GM10847 (cell line): ENCODE measurements around the gene GDF7.

ENCODE experiments used
- POLR2A ChIP-seq: IDR thresholded peaks from 2 replicates; pipeline ENCODE4 v1.6.1; 2011; ENCODE audit not compliant: insufficient read length; ENCODE audit errors: extremely low read depth

The GDF7 gene

GRCh38 chr2:20671036-20671735 lies 4.2 kb downstream of the GDF7 start:
- TF ChIP-seq POLR2A: no peak

- no peak for TF ChIP-seq POLR2A
Measured at GRCh38 chr2:20671736-20672080, 4.8 kb downstream of the GDF7 start.

- TF ChIP-seq POLR2A: no peak
Measured at GRCh38 chr2:20672201-20672951, 5.4 kb downstream of the GDF7 start.

GRCh38 chr2:20673686-20674308 lies 6.9 kb downstream of the GDF7 start:
- TF ChIP-seq POLR2A: no peak

- TF ChIP-seq POLR2A: no peak
Measured at GRCh38 chr2:20674309-20674965, 7.5 kb downstream of the GDF7 start.

- TF ChIP-seq POLR2A: no peak
Measured at GRCh38 chr2:20674974-20675679, 8.2 kb downstream of the GDF7 start.

GRCh38 chr2:20675701-20676352 lies 8.9 kb downstream of the GDF7 start:
- no peak for TF ChIP-seq POLR2A

- no peak for TF ChIP-seq POLR2A
Measured at GRCh38 chr2:20676353-20677215, 9.6 kb downstream of the GDF7 start.

- no peak for TF ChIP-seq POLR2A
Measured at GRCh38 chr2:20677301-20678085, 10.5 kb downstream of the GDF7 start.

GRCh38 chr2:20678086-20678395 lies 11.1 kb downstream of the GDF7 start:
- no peak for TF ChIP-seq POLR2A

GRCh38 chr2:20678780-20679179 lies 11.8 kb downstream of the GDF7 start:
- no peak for TF ChIP-seq POLR2A

- no peak for TF ChIP-seq POLR2A
Measured at GRCh38 chr2:20680744-20681375, 13.9 kb downstream of the GDF7 start.
